Measurements from ENCODE around the gene CSH2.
A peak's percentile ranks its signal among the peaks of the same experiment; 100 is the strongest.
"Not testable (repeated sequence)": the region's sequence is repeated elsewhere in the genome, so short reads cannot be mapped to it uniquely, and the experiment has no call there.

Gene CSH2

DNA sequence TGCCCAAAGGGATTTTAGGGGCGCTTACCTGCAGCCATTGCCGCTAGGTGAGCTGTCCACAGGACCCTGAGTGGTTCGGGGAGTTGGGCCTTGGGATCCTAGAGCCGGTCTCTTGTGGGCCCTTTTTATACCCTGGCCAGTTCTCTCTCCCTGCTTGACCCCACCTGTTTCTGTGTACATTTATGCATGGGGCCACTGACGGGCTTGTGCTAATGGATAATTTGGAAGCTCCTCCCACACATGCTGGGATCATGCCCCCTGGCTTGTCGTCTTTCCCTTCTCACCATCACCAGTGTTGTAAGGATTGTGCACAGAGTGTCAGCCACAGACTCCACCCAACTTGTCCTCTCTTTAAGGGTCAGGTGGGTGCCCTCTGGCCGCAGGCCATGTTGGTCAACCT, at the start of gene CSH2:
Gene CSH2 (minus strand): TSS at position 101 of the 400 bp plus-strand sequence. CDS start 63 bp downstream, at position 38.
- not testable (repeated sequence) for DNase-seq (ENCODE audit: low spot score)

DNA sequence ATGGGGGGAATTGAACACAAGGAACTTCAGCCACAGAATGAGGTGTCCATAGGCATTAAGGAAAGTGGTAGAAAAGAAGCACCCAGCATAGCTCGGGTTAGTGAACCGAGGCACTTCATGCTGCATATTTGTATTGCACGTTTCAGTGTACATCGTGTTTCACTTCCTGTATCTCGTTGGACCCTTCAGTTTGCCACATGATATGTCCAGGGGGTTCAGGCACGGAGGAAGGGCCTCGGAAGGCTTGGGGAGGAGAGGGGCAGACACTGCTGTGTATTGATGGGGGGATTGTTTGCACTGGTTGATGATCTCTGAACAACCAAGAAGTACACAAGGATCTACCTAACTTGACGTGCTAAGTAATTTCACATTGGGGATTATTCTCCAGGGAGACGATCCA, 48.9 kb upstream of the CSH2 start:
- not testable (repeated sequence) for DNase-seq (ENCODE audit: low spot score)

DNA sequence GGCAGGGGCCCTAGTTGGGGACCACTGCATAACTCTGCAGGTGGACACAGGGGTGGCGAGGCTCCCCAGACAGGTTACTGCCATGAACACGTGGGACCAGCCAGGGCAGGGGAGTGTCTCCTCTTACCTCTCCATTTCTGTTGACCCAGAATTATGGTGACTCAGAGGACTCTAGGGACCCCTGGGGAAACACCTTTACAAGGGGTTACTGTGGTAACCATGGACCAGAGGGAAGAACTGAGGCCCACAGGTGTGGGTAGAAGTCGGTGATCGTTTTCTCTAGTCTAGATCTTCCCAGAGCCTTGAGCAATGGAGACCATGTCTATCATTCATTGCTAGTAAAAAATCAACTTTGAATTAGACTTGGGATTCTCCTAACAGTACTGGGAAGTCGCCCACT, 47.3 kb upstream of the CSH2 start:
- not testable (repeated sequence) for DNase-seq (ENCODE audit: low spot score)

DNA sequence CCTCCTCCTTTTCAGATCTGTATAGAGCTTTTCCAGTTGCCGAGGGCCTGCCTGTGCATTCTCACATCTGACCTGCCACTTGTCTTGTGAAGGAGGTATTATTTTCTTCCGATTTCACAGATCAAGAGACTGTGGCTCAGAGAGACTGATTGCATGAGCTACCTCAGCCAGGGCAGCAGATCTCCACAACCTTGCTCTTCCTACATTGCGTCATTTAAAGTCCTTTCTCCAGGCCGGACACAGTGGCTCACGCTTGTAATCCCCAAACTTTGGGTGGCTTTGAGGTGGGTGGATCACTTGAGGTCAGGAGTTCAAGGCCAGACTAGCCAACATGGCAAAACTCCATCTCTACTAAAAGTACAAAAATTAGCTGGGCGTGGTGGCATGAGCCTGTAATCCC, 46.6 kb upstream of the CSH2 start:
- not testable (repeated sequence) for DNase-seq (ENCODE audit: low spot score)

DNA sequence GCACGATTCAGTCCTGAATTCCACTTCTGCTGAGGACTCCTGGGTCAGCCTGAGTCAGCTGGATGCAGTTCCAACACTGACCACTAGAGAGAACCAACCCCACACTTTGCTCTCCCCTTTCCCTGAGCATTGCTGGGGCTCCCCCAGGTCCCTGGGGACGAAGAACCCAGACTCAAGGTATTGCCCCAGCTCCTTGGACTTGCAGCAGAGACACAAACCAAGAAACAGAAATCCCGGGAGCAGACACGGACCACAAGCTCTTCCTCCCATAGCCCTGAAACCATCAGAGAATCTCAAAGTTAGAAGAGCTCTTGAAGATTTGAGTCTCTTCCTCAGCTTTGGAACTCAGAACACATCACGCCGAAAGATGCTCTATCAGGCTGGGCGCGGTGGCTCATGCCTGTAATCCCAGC, 45.8 kb upstream of the CSH2 start:
- DNase-seq (ENCODE audit: low spot score) = peak; percentile 44

DNA sequence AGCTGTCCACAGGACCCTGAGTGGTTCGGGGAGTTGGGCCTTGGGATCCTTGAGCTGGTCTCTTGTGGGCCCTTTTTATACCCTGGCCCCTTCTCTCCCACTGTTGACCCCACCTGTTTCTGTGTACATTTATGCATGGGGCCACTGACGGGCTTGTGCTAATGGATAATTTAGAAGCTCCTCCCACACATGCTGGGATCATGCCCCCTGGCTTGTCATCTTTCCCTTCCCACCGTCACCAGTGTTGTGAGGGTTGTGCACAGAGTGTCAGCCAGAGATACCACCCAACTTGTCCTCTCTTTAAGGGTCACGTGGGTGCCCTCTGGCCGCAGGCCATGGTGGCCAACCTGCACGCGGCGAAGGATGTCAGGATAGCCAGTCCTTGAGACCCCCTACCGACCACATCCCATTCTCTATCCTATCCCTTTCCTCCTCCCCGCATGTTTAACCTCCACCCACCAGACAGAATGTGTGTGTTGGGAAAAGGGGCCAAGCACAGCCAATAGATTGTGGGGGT, 45.4 kb upstream of the CSH2 start, which contains the start of gene GH1:
Gene GH1 (minus strand): TSS at position 51 of the 517 bp plus-strand sequence. CDS start 63 bp downstream, outside the sequence.
- not testable (repeated sequence) for DNase-seq (ENCODE audit: low spot score)

DNA sequence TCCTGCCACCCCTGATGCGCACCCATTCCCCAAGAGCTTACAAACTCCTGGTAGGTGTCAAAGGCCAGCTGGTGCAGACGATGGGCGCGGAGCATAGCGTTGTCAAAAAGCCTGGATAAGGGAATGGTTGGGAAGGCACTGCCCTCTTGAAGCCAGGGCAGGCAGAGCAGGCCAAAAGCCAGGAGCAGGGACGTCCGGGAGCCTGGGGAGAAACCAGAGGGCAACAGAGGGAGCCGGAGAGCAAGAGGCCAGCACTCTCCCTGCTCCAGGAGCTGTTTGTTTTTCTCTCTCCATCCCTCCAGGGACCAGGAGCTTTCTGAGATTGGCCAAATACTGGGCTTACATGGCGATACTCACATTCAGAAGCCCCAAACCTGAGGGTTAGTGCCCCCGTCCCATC, 44.8 kb upstream of the CSH2 start:
- DNase-seq (ENCODE audit: low spot score) = no peak

DNA sequence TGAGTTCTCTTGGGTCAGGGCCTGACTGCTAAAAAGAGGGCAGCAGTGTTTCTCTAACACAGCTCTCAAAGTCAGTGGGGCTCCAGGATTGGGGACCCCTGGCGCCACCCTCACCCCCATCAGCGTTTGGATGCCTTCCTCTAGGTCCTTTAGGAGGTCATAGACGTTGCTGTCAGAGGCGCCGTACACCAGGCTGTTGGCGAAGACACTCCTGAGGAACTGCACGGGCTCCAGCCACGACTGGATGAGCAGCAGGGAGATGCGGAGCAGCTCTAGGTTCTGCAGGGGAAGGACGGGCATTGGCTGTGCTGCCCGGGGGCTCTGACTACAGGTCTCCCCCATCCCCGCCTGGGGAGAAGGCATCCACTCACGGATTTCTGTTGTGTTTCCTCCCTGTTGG, 44.2 kb upstream of the CSH2 start:
- no peak for DNase-seq (ENCODE audit: low spot score)

DNA sequence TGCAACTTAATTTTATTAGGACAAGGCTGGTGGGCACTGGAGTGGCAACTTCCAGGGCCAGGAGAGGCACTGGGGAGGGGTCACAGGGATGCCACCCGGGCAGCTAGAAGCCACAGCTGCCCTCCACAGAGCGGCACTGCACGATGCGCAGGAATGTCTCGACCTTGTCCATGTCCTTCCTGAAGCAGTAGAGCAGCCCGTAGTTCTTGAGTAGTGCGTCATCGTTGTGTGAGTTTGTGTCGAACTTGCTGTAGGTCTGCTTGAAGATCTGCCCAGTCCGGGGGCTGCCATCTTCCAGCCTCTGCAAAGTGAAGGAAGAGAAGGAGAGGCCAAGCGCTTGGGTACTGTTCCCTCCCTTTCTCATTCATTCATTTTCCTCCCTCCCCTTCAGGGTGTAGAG, 43.7 kb upstream of the CSH2 start:
- not testable (repeated sequence) for DNase-seq (ENCODE audit: low spot score)

DNA sequence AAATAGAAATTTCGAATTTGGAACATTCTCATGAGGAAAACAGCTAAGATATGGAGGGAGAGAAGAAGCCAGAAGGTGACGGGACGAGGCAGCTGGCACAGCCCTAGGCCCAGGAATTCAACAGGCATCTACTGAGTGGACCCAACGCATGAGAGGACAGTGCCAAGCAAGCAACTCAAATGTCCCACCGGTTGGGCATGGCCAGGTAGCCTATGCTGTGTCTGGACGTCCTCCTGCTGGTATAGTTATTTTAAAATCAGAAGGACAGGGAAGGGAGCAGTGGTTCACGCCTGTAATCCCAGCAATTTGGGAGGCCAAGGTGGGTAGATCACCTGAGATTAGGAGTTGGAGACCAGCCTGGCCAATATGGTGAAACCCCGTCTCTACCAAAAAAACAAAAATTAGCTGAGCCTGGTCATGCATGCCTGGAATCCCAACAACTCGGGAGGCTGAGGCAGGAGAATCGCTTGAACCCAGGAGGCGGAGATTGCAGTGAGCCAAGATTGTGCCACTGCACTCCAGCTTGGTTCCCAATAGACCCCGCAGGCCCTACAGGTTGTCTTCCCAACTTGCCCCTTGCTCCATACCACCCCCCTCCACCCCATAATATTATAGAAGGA, 43.2 kb upstream of the CSH2 start:
- no peak for DNase-seq (ENCODE audit: low spot score)

DNA sequence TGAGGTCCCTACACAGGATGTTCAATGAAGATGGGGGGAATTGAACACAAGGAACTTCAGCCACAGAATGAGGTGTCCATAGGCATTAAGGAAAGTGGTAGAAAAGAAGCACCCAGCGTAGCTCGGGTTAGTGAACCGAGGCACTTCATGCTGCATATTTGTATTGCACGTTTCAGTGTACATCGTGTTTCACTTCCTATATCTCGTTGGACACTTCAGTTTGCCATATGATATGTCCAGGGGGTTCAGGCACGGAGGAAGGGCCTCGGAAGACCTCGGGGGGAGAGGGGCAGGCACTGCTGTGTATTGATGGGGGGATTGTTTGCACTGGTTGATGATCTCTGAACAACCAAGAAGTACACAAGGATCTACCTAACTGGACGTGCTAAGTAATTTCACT, 42.3 kb upstream of the CSH2 start:
- DNase-seq (ENCODE audit: low spot score) = not testable (repeated sequence)

DNA sequence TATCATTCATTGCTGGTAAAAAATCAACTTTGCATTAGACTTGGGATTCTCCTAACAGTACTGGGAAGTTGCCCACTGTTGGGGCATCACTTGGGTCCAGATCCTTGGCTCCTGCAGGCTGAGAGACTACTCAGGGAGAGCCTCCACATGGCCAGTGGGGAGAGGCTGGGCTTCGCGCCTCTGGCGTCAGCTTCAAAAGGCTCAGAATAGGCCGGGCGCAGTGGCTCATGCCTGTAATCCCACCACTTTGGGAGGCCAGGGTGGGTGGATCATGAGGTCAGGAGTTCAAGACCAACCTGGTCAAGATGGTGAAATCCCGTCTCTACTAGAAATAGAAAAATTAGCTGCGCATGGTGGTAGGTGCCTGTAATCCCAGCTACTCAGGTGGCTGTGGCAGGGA, 41.0 kb upstream of the CSH2 start:
- DNase-seq (ENCODE audit: low spot score) = no peak

DNA sequence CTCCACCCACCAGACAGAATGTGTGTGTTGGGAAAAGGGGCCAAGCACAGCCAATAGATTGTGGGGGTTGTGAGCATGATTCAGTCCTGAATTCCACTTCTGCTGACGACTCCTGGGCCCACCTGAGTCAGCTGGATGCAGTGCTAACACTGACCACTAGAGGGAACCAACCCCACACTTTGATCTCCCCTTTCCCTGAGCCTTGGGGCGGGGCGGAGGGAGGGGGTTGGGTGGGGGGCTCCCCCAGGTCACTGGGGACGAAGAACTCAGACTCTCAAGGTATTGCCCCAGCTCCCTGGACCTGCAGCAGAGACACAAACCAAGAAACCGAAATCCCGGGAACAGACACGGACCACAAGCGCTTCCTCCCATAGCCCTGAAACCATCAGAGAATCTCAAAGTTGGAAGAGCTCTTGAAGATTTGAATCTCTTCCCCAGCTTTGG, 38.2 kb upstream of the CSH2 start:
- no peak for DNase-seq (ENCODE audit: low spot score)

DNA sequence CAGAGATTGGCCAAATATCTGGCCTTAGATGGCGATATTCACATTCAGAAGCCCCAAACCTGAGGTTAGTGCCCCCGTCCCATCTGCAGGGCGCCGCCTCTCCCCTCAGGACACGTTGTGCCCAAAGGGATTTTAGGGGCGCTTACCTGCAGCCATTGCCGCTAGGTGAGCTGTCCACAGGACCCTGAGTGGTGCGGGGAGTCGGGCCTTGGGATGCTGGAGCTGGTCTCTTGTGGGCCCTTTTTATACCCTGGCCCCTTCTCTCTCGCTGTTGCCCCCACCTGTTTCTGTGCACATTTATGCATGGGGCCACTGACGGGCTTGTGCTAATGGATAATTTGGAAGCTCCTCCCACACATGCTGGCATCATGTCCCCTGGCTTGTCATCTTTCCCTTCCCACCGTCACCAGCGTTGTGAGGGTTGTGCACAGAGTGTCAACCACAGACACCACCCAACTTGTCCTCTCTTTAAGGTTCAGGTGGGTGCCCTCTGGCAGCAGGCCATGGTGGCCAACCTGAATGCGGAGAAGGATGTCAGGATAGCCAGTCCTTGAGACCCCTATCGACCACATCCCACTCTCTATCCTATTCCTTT, 37.7 kb upstream of the CSH2 start, which contains the start of gene CSHL1:
Gene CSHL1 (minus strand): TSS at position 218 of the 595 bp plus-strand sequence. CDS start 62 bp downstream, at position 156.
- no peak for DNase-seq (ENCODE audit: low spot score)

DNA sequence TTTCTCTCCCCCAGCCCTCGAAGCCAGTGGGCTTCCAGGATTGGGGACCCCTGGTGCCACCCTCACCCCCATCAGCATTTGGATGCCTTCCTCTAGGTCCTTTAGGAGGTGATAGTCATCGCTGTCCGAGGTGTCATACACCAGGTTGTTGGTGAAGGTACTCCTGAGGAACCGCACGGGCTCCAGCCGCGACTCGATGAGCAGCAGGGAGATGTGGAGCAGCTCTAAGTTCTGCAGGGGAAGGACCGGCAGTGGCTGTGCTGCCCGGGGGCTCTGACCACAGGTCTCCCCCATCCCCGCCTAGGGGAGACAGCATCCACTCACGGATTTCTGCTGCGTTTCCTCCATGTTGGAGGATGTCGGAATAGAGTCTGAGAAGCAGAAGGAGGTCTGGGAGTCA, 36.6 kb upstream of the CSH2 start:
- no peak for DNase-seq (ENCODE audit: low spot score)

DNA sequence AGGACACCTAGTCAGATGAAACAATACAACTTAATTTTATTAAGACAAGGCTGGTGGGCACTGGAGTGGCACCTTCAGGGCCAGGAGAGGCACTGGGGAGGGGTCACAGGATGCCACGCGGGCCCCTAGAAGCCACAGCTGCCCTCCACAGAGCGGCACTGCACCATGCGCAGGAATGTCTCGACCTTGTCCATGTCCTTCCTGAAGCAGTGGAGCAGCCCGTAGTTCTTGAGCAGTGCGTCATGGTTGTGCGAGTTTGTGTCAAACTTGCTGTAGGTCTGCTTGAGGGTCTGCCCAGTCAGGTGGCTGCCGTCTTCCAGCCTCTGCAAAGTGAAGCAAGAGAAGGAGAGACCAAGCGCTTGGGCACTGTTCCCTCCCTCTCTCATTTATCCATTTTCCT, 36.1 kb upstream of the CSH2 start:
- DNase-seq (ENCODE audit: low spot score) = not testable (repeated sequence)

DNA sequence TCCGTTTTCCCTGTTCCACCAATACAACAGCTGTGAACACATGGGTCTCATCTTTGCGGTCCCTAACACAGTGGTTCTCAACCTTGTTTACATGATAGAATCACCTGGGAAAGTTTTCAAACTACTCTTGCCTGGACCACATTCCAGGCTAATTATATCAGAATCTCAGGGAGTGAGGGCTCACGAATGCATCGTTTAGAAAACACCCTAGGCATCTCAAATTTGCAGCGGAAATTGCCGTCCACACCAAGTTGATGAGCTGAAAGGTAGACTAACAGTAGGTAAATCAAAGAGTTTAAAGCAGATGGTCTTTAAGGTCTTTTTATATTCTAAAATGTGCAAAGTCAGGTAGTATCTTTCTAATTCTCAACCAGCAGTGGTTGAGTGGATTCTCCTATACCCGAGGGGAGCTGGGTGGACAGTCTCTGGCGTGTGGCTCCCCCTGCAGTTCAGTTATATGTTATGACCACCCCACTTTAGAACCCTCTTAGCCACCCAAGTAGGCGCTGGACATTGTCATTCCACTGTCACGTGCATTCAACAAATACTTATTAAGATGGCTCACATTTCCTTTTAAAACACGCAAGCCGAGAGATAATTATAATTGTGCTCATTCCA, 33.8 kb upstream of the CSH2 start:
- DNase-seq (ENCODE audit: low spot score) = not testable (repeated sequence)

DNA sequence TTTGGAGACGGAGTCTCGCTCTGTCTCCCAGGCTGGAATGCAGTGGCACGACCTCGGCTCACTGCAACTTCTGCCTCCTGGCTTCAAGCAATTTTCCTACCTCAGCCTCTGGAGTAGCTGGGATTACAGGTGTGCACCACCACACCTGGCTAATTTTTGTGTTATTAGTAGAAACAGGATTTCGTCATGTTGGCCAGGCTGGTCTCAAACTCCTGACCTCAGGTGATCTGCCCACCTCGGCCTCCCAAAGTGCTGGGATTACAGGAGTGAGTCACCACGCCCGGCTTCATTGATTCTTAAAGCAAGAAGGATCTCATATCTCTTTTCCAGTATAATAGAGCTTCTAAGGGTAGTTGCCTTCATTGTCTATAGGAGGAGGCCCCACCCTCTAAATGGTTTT, 31.3 kb upstream of the CSH2 start:
- not testable (repeated sequence) for DNase-seq (ENCODE audit: low spot score)

DNA sequence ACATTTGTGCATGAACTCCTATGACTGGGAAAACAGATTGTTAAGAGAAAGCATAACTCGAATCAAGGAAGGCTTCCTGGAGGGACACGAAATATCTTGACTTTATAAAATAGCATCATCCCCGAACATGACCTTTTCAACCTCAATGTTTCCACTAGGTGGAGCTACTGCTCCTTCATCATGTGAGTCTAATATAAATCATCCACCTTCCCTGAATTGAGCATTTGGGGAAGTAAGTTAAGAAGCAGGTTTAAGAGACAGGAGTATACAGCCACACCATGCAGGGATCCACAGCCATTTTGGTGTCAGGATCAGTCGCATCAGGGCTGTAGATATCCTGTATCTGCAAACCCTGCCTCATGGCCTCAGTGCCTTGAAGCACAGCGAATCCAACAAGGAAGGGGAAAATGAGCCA, 30.3 kb upstream of the CSH2 start:
- not testable (repeated sequence) for DNase-seq (ENCODE audit: low spot score)

DNA sequence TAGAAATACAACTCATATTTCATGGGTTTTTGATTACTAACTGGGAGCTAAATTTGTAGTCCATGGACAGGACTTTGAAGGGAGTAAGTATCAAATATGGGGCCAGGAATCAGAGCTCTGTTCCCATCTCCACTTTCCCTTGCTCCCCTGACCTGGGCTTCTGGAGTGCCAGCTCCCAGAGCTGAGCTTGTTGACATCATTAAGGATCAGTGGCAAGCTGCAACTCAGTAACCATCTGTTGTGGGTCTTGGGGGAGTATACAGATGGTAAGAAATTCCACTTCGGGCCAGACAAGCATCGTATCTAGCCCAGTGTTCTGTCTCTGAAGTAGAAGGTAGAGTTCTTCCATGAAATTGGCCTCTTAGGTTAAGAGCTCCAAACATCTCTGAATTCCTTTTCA, 28.5 kb upstream of the CSH2 start:
- not testable (repeated sequence) for DNase-seq (ENCODE audit: low spot score)

DNA sequence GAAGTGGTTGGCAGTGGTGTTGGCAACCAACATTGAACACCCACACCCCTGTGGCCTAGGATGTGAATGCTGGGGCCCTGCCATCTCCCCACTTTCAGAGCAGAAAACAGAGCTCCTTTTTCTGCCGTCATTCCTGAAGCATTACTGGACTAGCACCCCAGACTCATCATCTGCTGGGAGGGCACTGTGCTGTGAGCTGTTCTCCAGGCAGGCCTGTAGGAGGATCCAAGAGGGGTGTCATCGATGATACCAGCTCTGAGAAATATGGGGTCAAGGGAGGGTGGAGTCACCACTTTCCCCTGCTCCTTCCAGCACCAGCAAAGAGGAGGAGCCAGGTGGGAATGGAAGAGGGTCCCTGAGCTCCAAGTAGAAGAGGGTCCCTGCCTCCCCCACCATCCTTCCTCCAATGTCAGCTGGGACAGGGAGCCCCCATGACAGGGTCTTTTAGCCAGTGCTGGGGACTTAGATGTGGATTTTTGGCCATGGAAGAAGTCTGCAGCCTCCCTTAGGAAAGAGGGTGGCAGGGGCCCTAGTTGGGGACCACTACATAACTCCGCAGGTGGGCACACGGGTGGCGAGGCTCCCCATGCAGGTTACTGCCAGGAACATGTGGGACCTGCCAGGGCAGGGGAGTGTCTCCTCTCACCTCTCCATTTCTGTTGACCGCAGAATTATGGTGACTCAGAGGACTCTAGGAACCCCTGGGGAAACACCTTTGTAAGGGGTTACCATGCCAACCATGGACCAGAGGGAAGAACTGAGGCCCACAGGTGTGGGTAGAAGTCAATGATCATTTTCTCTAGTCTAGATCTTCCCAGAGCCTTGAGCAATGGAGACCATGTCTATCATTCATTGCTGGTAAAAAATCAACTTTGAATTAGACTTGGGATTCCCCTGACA, 25.7 kb upstream of the CSH2 start:
- DNase-seq (ENCODE audit: low spot score) = not testable (repeated sequence)

Measured in kidney capillary endothelial cell (primary cell).